HG03469 (cell line): ENCODE results near the gene ATP4A.

Source experiments
- ATAC-seq: cut with Tn5 transposase; IDR thresholded peaks from one replicate; pipeline ENCODE4 v1.9.1; 2021; ENCODE audit warnings: mild to moderate bottlenecking, moderate library complexity, moderate number of reproducible peaks; ENCODE audit not compliant: unreplicated experiment

ATP4A gene

DNA sequence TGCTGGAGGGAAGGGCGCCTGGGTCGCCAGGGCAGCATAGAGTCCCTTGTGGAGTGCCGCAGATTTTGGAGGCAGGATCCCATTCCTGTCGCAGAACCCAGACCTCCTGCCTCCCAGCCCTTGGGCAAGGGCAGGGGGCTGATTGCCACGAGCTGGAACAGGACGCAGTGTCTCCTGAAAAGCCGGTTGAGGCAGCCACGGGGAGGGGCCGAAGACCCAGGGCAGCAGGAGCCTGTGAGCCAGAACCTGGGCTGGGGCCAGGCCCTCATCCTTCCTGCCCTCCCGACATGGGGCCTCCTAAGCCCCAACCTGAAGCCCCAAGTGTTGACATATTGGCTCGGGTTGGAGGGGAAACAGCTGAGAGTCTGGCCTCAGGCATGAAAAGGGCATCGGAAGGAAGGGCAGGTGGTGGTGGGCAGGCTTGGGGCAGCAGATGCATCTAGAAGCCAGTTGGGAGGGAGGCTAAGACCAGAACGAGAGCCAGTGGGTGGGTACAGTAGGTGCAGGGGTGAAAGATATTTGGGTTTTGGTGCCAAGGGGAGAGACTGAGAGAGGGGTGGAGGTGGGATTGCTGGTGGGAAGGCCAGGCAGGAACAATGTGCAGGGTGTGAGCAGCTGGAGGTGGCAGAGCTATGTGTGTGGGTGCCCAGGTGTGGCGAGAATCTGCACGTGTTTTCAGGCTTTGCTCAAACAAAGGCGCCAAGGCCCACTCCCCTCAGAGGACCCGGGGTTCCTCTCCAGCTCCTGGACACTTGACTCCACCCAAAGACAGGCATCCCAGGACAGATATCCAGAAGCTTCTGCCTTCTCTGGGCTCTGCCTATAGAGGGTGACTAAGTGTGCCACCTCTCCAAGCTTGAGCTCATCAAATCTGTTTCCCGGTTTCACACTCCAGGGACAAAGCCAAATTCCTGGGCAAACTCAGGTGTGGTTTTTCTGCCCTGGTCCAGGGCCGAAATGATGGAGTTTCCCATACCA lies 33.9 kb downstream of the ATP4A start:
- ATAC-seq: no peak

DNA sequence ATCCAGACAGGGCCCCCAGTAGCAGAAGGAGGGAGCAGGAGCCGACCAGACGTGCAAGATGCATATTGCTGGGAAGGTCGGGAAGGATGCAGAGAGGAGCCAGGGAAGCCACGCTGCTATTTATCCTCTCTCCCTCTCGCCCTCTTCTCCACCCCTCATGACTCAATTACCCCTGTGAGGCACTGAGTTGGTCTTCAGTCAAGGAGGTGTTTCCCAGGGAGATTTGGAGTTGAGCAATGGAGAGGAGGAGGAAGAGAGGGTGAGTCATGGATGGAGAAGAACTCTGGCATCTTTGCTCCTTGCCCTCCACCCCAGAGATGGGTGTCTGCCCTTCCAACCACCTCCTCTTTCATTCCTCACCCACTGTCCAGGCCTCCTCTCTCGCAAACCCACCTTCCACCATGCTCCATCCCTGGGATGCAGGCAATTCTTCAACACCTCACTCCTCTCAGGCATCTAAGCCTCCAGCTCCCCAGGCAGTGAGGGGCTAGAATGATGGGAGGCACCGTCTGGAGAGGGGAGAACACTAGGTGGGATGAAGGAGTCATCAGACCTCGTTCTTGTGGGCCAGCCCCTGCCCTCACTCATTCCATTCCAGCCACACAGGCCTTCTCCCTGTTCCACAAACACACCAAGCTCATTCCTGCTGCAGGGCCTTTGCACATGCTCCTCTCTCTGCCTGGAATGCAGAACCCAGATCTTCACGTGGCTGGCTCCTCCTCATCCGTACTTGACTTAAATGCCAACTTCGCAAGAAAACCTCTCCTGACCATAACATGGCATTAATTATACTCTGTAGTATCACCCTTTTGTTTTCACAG lies 35.0 kb downstream of the ATP4A start, which contains the start of gene SBSN:
SBSN (minus strand) TSS at position 94 of the 821 bp plus-strand sequence; CDS start at position 64, 30 bp downstream.
- ATAC-seq: no peak

DNA sequence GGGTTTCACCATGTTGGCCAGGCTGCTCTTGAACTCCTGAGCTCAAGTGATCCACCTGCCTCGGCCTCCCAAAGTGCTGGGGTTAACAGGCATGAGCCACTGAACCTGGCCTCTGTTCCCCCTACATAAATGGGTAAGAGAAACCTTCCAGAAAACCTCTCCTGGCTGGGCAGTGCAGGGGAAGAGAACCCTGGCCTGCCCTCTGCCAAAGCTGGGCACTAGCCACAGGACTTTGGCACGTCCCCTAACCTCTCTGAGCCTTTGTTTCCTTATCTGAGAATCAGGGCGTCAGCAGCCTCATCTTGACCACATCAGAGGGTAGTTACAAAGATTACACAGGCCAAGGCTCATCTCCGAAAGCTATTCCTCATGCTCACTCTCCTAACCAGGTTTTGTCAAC lies 37.6 kb downstream of the ATP4A start:
- no peak for ATAC-seq

DNA sequence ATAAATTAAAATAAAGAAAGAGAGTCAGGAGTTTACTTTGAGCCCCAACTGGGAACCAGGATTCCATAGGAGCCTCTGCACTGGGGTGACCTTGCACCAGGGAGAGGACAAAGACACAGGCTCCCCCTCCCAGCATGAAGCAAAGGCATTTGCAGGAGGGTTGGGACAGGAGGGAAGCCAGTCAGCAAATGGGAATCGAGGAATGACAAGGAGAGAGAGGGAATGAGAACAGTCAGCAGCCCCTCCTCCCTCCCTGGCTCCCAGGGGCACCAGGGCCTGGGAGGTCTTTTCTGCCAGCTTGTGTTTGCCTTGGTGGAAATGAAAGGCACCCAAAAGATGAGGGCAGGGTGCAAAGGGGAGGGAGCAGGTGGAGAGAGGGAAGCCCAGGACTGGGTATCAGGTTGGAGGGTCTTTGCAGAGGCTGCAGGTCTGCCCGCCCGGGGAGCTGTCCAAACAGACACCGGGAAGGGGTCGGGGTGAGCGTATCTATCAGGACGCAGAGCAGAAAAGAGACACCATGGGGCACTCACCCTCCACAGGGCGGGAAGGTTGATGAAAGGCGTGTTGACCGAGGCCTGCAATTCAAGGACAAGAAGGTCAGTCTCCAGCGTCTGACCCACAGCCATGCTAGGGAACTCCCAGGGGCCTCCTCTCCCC lies 39.1 kb downstream of the ATP4A start:
- ATAC-seq: no peak

DNA sequence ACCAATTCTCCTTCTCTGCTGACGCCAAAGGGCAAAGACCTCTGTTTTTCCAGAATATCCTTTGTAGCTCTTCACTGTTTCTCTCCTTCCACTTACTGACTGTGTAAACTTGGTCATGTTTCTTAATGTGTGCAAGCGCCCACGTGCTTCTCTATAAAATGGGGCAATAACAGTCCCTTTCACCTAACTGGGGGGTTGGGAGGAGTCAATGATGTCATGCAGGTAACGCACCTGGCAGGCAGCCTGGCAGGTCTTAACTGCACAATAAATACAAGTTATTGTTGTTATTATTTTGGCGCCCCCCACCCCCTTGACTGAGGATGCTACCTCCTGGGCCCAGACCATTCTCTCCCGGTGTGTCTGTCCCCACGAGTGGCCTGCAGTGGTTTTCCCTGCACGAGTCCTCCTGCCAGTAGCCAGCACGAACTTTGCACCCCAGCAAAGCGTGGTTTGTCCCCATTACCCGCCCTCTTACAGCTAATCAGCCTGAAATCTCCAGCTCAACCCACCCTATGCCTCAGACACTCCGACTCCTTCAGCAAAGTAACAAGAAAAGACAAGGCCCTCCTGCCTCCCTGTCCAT lies 40.6 kb downstream of the ATP4A start:
- no peak for ATAC-seq

DNA sequence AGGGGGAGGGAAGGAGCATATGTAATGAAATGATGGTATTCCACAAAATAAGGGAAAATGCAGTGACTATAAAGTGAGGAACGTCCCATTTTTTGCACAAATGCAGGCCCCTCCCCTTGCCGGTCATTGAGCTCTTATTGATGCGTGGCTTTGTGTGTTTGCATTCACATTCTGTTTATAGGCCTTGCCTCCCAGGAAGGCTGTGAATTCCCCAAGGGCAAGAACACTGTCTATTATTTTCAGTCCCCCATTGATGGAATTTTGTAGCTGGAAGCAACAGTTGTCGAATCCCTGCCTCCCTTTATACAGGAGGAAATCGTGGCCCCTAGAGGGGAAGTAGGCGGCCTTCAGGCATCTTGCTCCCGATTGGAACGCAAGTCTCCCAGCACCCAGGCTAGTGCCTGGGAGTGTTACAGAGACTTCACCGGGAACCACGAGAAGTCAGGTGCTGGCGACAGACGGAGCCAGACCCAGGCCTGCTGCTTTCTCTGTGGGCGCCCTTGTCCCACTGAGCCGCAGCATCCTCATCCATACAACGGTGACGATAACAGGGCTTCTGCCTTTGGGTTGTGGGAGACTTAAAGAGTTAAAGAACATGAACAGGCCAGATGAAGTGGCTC lies 42.2 kb downstream of the ATP4A start:
- ATAC-seq: no peak

DNA sequence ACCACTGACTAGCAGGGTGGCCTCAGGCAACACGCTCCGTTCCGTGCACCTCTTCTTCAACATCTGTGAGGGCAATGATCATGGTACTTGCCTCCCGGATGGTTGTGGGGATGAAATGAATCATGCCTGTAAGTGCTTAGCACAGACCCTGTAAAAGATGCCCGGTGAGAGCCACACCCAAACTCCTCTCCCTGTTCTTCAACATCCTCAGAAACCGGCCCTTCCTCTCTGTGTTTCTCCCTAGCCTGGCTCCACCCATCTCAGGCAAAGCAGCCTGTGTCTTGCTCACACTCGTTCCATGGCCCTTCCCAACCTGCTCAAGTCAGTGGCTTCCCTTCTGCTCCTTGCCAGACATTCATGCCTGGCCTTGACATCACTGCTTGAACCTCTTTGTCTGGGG lies 44.2 kb downstream of the ATP4A start:
- no peak for ATAC-seq

DNA sequence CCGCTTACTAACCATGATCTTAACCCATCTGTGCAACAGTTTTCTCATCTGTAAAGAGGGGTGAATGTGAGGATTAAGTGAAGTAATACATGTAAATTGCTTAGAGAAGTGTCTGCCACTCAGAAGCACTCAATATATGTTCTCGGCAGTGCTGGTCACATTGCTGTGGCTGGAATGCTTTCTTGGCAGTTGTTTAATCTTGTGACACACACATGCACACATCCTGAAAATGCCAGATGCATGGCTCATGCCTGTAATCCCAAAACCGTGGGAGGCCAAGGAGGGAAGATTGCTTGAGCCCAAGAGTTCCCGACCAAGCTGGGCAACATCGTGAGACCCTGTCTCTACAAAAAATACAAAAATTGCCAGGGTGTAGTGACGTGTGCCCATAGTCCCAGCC lies 45.1 kb downstream of the ATP4A start:
- ATAC-seq: no peak

DNA sequence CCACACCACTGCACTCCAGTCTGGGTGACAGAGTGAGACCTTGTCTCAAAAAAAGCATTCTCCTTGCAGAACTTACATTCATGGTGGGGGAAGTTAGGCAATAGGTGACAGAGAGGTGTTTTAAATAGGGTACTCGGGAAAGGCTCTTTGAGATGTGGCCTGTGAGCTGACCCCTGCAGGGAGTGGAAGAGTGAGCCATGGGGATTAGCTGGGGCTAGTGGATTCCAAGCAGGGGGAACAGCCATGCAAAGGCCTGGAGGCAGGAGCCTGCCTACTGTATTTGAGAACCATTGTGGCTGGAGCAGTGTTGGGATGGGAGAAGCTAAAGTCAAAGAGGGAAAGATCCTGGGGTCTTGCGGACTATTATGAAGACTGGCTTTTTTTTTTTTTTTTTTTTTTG lies 46.1 kb downstream of the ATP4A start:
- ATAC-seq: no peak

DNA sequence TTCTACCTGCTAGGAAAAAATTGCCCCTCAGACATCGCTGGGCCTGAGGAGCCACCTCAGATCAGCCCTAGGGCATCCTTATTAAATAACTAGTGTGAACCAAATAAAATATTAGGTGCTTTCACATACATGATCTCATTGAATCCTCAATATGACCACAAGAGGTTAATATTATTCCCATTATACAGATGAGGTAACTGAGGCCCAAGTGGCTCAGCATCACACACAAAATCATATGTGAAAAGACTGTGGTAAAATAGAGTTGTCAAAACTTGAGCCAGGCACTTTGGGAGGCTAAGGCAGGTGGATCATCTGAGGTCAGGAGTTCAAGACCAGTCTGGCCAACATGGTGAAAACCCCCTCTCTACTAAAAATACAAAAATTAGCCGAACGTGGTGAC lies 47.1 kb downstream of the ATP4A start:
- ATAC-seq: no peak

DNA sequence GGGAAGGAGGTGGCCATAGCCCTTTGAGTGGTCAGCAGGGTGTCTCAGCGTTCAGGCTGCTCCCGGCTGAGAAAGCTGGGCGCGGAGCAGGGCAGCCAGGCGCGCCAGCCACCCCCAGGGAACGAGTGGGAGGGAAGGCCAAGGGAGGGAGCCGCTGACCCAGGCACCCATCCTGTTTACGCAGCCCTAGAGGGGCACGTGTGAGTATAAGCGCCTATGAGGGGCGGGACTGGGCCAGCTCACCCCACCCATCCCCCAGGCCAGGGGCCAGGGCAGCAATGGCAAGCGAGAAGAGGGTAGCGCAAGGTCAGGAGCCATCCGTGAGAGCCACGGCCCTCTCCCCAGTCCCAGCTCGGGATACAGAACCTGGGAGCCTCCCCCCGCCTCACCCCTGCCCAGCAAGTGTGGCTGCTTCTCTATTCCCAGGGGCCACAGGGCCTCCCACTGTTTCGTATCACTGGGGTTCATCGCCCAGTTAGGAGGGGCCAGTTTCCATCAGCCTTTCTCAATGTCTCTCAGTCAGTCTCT lies 49.1 kb downstream of the ATP4A start:
- ATAC-seq: no peak

DNA sequence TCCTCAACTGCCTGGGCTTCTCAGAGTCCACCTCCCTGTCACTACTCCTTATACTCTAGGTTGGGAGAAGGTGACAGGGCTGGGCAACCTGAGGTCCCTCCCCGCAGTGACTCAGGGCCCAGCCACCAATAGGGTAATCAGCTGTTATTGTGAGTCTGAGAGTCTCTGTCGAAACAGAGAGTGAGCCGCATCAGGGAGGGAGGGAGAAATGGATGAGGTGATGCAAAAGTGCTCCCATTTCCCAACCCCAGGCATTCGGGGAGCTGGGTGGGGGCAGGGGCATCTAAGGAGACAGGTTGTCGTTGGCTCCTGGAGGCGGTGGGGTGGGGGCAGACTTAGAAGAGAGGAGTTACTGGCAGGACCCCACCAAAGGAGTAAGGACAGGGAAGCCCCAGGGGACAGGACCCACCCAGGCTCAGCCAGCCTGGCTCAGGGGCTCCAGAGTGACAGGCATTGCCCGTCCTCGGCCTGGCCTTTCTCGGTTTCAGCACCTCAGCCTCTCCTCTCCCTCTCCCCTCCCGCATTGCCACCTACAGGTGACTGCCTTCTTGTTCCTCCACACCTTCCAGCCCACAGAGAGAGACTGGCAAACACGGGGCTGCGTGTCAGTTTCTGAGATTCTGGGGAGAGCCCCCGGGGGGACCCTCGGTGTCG lies 49.7 kb downstream of the ATP4A start, which contains the start of gene DMKN:
DMKN (minus strand) TSS at position 22 of the 654 bp plus-strand sequence. CDS start 174 bp downstream, outside the sequence.
- ATAC-seq: no peak

DNA sequence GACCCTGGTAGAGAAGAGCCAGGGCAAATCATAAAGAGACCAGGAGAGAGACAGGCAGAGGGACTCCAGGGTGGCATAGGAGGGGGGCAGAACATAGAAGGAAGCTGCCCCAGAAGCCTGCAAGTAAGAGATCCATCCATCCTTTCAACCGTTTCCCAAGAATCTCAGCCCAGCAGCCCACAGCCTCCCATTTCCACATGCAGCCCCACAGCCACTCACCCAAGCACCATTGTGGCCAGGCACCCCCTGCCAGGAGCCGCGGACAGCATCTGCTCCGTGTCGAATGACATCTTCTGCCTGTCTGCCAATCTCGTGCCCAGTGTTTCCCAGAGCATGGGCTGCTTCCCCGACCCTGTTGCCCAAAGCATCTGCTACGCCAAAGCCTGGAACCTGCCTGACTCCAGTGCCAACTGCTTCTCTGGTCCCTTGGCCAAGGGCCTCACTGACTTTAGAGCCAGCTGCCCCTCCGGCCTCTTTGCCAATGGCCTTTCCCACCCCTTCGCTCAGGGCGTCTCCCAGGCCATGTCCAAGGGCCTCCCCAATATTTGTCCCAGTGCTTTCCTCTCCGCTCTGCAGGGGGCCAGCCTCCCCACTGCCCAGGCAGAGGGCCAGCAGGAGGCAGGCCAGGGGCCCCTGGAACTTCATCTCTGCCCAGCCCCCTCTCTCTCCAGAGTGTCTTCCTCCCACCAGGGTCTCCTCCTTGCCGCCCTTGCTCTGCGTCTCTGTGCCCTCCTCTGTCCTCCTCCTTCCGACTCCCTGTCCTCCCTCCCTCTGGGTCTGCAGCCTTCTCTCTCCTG lies 50.4 kb downstream of the ATP4A start:
- ATAC-seq: no peak

DNA sequence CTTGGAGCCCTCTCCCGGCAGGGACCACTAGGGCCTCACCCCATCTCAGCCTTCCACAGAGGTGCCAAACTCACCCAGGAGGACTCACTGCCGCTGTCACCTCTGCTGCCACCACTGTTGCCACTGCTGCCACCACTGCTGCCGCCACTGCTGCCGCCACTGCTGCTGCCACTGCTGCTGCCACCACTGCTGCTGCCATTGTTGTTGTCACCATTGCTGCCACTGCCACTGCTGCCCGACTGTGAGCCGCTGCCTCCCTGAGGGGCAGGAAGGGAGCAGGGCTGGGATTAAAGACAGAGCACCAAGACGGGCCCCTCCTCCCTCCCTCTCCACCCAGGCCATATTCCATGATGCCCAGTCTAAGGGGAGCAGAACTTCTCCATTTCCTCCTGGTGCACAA lies 52.1 kb downstream of the ATP4A start:
- no peak for ATAC-seq

DNA sequence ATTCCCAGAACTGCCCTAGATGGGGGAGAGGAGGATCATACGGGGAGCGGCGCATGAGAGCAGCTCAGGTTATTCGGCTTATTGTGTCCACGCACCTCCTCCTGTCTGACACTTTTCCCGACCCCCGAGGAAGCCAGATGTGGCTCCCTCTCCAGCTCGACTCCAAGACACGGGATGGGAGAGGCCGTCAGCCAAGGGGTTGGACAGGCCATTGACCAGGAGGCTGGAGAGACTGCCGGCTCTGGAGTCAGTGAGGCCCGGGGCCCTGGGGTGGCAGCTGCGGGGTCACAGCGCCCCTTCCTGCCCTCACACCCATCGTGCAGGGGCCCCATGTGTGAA lies 52.9 kb downstream of the ATP4A start:
- ATAC-seq: no peak

DNA sequence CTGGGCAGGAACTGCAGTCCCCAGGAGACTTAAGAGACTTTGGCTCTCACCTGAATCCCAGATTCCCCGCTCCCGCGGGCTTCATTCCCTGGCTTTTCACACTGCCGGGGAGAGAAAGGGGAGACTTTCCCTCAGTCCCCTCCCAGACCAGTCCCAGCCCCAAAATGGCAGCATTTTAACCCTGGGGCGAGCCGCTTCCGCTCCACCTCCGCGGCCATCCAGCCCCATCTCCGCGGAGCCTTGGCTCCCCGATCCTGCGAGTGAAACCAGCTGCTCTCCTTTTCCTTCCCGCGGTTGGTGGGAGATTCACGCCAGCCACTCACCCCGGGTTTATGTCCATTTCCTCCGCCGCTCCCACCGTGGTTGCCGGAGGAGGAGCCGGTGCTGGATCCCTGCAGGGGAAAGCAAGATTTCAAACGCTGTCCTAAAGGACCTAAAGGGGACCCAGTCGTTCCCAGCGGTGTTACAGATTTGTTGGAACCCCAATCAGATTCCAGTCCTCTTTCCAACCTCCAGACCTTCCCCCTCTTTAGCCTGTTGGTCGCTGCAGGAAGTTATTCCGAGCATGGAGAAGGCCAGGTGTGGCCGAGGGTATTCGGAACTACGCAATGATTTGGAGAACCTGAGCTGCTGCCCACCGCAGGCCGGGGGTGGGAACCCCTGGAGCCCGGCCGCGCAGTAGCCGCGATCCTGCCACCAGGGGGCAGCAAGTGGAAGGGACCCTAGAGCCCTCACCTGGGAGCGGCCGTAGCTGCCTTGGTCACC lies 53.4 kb downstream of the ATP4A start:
- no peak for ATAC-seq

DNA sequence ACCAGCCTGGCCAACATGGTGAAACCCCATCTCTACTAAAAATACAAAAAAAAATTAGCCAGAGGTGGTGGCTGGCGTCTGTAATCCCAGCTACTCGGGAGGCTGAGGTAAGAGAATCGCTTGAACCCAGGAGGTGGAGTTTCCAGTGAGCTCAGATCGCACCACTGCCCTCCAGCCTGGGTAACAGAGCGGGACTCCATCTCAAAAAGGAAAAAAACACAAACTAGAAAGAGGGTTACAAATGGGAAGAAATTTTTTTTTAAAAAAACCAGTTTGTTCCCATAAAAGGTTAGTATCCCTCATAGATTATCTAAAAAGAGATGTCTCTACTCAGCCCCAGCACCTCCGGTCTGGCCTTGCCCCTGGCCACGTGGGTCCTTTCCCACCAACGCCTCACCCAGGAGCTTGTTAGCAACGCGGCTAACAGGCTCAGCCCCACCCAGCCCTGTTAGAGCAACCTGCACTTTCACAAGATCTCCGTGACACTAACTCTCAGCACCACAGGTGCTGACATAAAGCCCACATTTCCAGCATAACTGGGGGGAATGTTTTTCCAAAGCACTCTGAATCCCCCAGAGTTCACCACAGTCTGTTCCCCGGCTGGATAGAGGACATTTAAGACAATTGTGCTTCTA lies 54.3 kb downstream of the ATP4A start:
- no peak for ATAC-seq

DNA sequence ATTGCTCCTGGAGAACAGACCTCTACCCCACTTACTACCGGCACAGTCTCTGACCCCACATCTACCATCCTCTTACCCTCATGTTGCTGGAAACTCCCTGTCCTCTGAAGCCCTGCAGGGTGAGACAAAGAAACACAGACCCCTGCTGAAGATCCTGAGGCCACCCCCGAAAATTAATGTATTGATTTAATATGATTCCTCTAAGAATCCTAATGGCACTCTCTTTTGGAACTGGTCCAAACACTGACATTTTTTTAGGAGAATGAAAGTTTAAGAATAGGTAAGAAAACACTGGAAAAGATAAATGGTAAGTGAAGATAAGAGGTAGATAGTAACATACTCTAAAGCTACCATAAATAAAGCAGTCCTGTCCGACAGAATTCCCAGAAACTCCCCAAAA lies 55.3 kb downstream of the ATP4A start:
- no peak for ATAC-seq
